Measurements from ENCODE around the gene NUP160.
A peak's percentile ranks its signal among the peaks of the same experiment; 100 is the strongest.
"Not testable (repeated sequence)": the region's sequence is repeated elsewhere in the genome, so short reads cannot be mapped to it uniquely, and the experiment has no call there.

Gene NUP160

GRCh38 chr11:47768101-47768612 lies 80.0 kb downstream of the NUP160 start:
- Histone ChIP-seq H2BK15ac (replicated peaks; ENCODE audit: low read depth) (no peak overlapping the region), H2BK120ac (ENCODE audit: low read depth, low read length) (peak overlapping the region; percentile 29), H3K4me3 (ENCODE audit: low read length) (peak overlapping the region; percentile 71), H3K79me1 (ENCODE audit: low read length) (peaks cover 3% of the 10 kb centered on the region), H3K18ac (ENCODE audit: low read length) (peak overlapping the region; percentile 95), H2BK5ac (ENCODE audit: low read length) (peak overlapping the region; percentile 45), H4K8ac (ENCODE audit: low read depth, low read length) (peak overlapping the region; percentile 94), H3K4me2 (ENCODE audit: low read length) (peak overlapping the region; percentile 69), H3K36me3 (ENCODE audit: control insufficient read depth, insufficient read depth, low read length) (peaks cover 1% of the 10 kb centered on the region), H3K9ac (ENCODE audit: low read length) (peak overlapping the region; percentile 90), H2AK5ac (ENCODE audit: low read length) (peak overlapping the region; percentile 73), H3K23ac (ENCODE audit: low read length) (no peak overlapping the region), H3K79me2 (ENCODE audit: control insufficient read depth, insufficient read depth, low read length) (peaks cover 23% of the 10 kb centered on the region), H3K27ac (ENCODE audit: low read depth, low read length) (peak overlapping the region; percentile 98), H3K27me3 (ENCODE audit: insufficient read depth, low read length, poor library complexity) (no peaks in the 10 kb centered on the region), H3K56ac (ENCODE audit: low read length) (peak overlapping the region; percentile 98), H3K4ac (ENCODE audit: low read depth, low read length) (peak overlapping the region; percentile 98), H4K5ac (ENCODE audit: low read length) (peak overlapping the region; percentile 72), H3K4me1 (ENCODE audit: control insufficient read depth, low read depth, low read length) (no peaks in the 10 kb centered on the region)
- DNase-seq, result peak; percentile 45
- WGBS (ENCODE audit: extremely low coverage, insufficient coverage, low lambda C conversion rate), result no CpG with 5 or more reads among the region's 12 CpGs

- Histone ChIP-seq H3K27ac (ENCODE audit: low read depth, low read length) (peak overlapping the region; percentile 54), H2BK5ac (ENCODE audit: low read length) (peak overlapping the region; percentile 67), H2AK5ac (ENCODE audit: low read length) (no peak overlapping the region), H3K36me3 (ENCODE audit: control insufficient read depth, insufficient read depth, low read length) (peaks cover 1% of the 10 kb centered on the region), H3K23ac (ENCODE audit: low read length) (peak overlapping the region; percentile 97), H3K27me3 (ENCODE audit: insufficient read depth, low read length, poor library complexity) (no peaks in the 10 kb centered on the region), H3K4me1 (ENCODE audit: control insufficient read depth, low read depth, low read length) (no peaks in the 10 kb centered on the region), H3K4ac (ENCODE audit: low read depth, low read length) (peak overlapping the region; percentile 44), H3K79me2 (ENCODE audit: control insufficient read depth, insufficient read depth, low read length) (peaks cover 23% of the 10 kb centered on the region), H3K4me3 (ENCODE audit: low read length) (peak overlapping the region; percentile 99), H3K9ac (ENCODE audit: low read length) (peak overlapping the region; percentile 99), H3K18ac (ENCODE audit: low read length) (peak overlapping the region; percentile 95), H4K8ac (ENCODE audit: low read depth, low read length) (no peak overlapping the region), H2BK15ac (replicated peaks; ENCODE audit: low read depth) (no peak overlapping the region), H3K4me2 (ENCODE audit: low read length) (peak overlapping the region; percentile 73), H3K56ac (ENCODE audit: low read length) (peak overlapping the region; percentile 98), H2BK120ac (ENCODE audit: low read depth, low read length) (peak overlapping the region; percentile 46), H3K79me1 (ENCODE audit: low read length) (peaks cover 4% of the 10 kb centered on the region), H4K5ac (ENCODE audit: low read length) (no peak overlapping the region)
- DNase-seq, result peak; percentile 56
- no CpG with 5 or more reads among the region's 65 CpGs for WGBS (ENCODE audit: extremely low coverage, insufficient coverage, low lambda C conversion rate)
Observed at GRCh38 chr11:47766509-47767227, 81.5 kb downstream of the NUP160 start.

- Histone ChIP-seq H3K36me3 (ENCODE audit: control insufficient read depth, insufficient read depth, low read length) (peaks cover 1% of the 10 kb centered on the region), H3K4me3 (ENCODE audit: low read length) (no peak overlapping the region), H3K4ac (ENCODE audit: low read depth, low read length) (no peak overlapping the region), H2BK15ac (replicated peaks; ENCODE audit: low read depth) (no peak overlapping the region), H3K56ac (ENCODE audit: low read length) (no peak overlapping the region), H3K79me2 (ENCODE audit: control insufficient read depth, insufficient read depth, low read length) (peaks cover 23% of the 10 kb centered on the region), H3K4me2 (ENCODE audit: low read length) (no peak overlapping the region), H4K8ac (ENCODE audit: low read depth, low read length) (no peak overlapping the region), H3K4me1 (ENCODE audit: control insufficient read depth, low read depth, low read length) (no peaks in the 10 kb centered on the region), H2BK5ac (ENCODE audit: low read length) (no peak overlapping the region), H3K18ac (ENCODE audit: low read length) (no peak overlapping the region), H3K27ac (ENCODE audit: low read depth, low read length) (no peak overlapping the region), H3K79me1 (ENCODE audit: low read length) (peaks cover 4% of the 10 kb centered on the region), H3K27me3 (ENCODE audit: insufficient read depth, low read length, poor library complexity) (no peaks in the 10 kb centered on the region), H3K9ac (ENCODE audit: low read length) (peak overlapping the region; percentile 47), H2BK120ac (ENCODE audit: low read depth, low read length) (no peak overlapping the region), H3K23ac (ENCODE audit: low read length) (no peak overlapping the region), H2AK5ac (ENCODE audit: low read length) (no peak overlapping the region), H4K5ac (ENCODE audit: low read length) (no peak overlapping the region)
- no peak for DNase-seq
- WGBS (ENCODE audit: extremely low coverage, insufficient coverage, low lambda C conversion rate), result no CpG with 5 or more reads among the region's 2 CpGs
Observed at GRCh38 chr11:47765086-47765485, 83.1 kb downstream of the NUP160 start.

- not testable (repeated sequence) for H2AK5ac ChIP-seq (ENCODE audit: low read length); H3K79me2 ChIP-seq (ENCODE audit: control insufficient read depth, insufficient read depth, low read length); H3K4ac ChIP-seq (ENCODE audit: low read depth, low read length); H3K23ac ChIP-seq (ENCODE audit: low read length); H4K5ac ChIP-seq (ENCODE audit: low read length); H4K8ac ChIP-seq (ENCODE audit: low read depth, low read length); H2BK15ac ChIP-seq (replicated peaks; ENCODE audit: low read depth); H3K56ac ChIP-seq (ENCODE audit: low read length); H3K18ac ChIP-seq (ENCODE audit: low read length); H3K27me3 ChIP-seq (ENCODE audit: insufficient read depth, low read length, poor library complexity); H3K36me3 ChIP-seq (ENCODE audit: control insufficient read depth, insufficient read depth, low read length); H3K4me2 ChIP-seq (ENCODE audit: low read length); H3K9ac ChIP-seq (ENCODE audit: low read length); H3K27ac ChIP-seq (ENCODE audit: low read depth, low read length); H3K4me1 ChIP-seq (ENCODE audit: control insufficient read depth, low read depth, low read length); H3K79me1 ChIP-seq (ENCODE audit: low read length); H2BK120ac ChIP-seq (ENCODE audit: low read depth, low read length); DNase-seq; H2BK5ac ChIP-seq (ENCODE audit: low read length); H3K4me3 ChIP-seq (ENCODE audit: low read length)
- WGBS (ENCODE audit: extremely low coverage, insufficient coverage, low lambda C conversion rate), result no CpG with 5 or more reads among the region's 11 CpGs
Observed at GRCh38 chr11:47759291-47759690, 88.9 kb downstream of the NUP160 start.

- H3K23ac ChIP-seq (ENCODE audit: low read length), result no peak overlapping the region
- no peak overlapping the region for H2BK15ac ChIP-seq (replicated peaks; ENCODE audit: low read depth)
- no peak overlapping the region for H3K4me2 ChIP-seq (ENCODE audit: low read length)
- peaks cover 14% of the 10 kb centered on the region for H3K36me3 ChIP-seq (ENCODE audit: control insufficient read depth, insufficient read depth, low read length)
- no peak overlapping the region for H4K8ac ChIP-seq (ENCODE audit: low read depth, low read length)
- H3K4me1 ChIP-seq (ENCODE audit: control insufficient read depth, low read depth, low read length), result no peaks in the 10 kb centered on the region
- no peak overlapping the region for H2AK5ac ChIP-seq (ENCODE audit: low read length)
- H3K27ac ChIP-seq (ENCODE audit: low read depth, low read length), result no peak overlapping the region
- H3K79me2 ChIP-seq (ENCODE audit: control insufficient read depth, insufficient read depth, low read length), result peaks cover 5% of the 10 kb centered on the region
- H3K4ac ChIP-seq (ENCODE audit: low read depth, low read length), result no peak overlapping the region
- peaks cover 7% of the 10 kb centered on the region for H3K79me1 ChIP-seq (ENCODE audit: low read length)
- H3K27me3 ChIP-seq (ENCODE audit: insufficient read depth, low read length, poor library complexity), result no peaks in the 10 kb centered on the region
- H3K4me3 ChIP-seq (ENCODE audit: low read length), result no peak overlapping the region
- H3K18ac ChIP-seq (ENCODE audit: low read length), result no peak overlapping the region
- no peak overlapping the region for H3K9ac ChIP-seq (ENCODE audit: low read length)
- no peak overlapping the region for H4K5ac ChIP-seq (ENCODE audit: low read length)
- no peak overlapping the region for H3K56ac ChIP-seq (ENCODE audit: low read length)
- no peak overlapping the region for H2BK120ac ChIP-seq (ENCODE audit: low read depth, low read length)
- no peak overlapping the region for H2BK5ac ChIP-seq (ENCODE audit: low read length)
- no peak for DNase-seq
- WGBS (ENCODE audit: extremely low coverage, insufficient coverage, low lambda C conversion rate), result no CpG with 5 or more reads among the region's 4 CpGs
Observed at GRCh38 chr11:47756208-47756607, 91.9 kb downstream of the NUP160 start.
